H1 (cell line): ENCODE measurements around the gene PTPRT. TPM values are rescaled to one million over a fixed set of nuclear protein-coding genes. Genes with fewer than 3 reads are reported as not detected.

Experiments used
- CTCF ChIA-PET: fragments of 300-600 bp; sonication (Branson Sonifier 250); formaldehyde crosslinking; loops from one replicate; lab custom pipeline; 2021; ENCODE audit not compliant: partially characterized antibody; lab: Charles Lee
- POLR2A ChIA-PET: fragments of 300-600 bp; sonication (Branson Sonifier 250); formaldehyde crosslinking; loops from one replicate; lab custom pipeline; 2021; ENCODE audit warnings: inconsistent platforms; ENCODE audit not compliant: partially characterized antibody; lab: Charles Lee
- DNase-seq, 2 experiments: peaks; one replicate each; pipeline versions ENCODE4 v3.0.0 to v3.0.0-alpha.2; 2010 to 2022; ENCODE audit warnings: low spot score in 2 of 2, low read depth in 1 of 2, mixed read lengths in 1 of 2
- FAIRE-seq: peaks from 2 replicates; lab custom pipeline; 2011; peaks lifted over from hg19 to GRCh38; lab: Jason Lieb, UNC
- H2AFZ ChIP-seq: 2 replicates; pipeline ENCODE4 v1.8.1; 2012; ENCODE audit warnings: low read length, inconsistent platforms
- H2AK5ac ChIP-seq: 2 replicates; pipeline ENCODE4 v1.6.1; 2013; ENCODE audit warnings: low read depth, low read length
- H2BK120ac ChIP-seq: replicated peaks from 2 replicates; pipeline ENCODE3; 2013; ENCODE audit warnings: low read depth, low read length, inconsistent platforms
- H2BK12ac ChIP-seq: 2 replicates; pipeline ENCODE4 v1.6.1; 2013; ENCODE audit warnings: low read depth, low read length
- H2BK15ac ChIP-seq: 2 replicates; pipeline ENCODE4 v1.6.1; 2013; ENCODE audit warnings: low read length
- H2BK20ac ChIP-seq: 2 replicates; pipeline ENCODE4 v1.6.1; 2013; ENCODE audit warnings: low read length
- H2BK5ac ChIP-seq: 2 replicates; pipeline ENCODE4 v1.6.1; 2013; ENCODE audit warnings: low read depth, low read length
- H3K14ac ChIP-seq: 2 replicates; pipeline ENCODE4 v1.6.1; 2013; ENCODE audit warnings: inconsistent platforms; ENCODE audit not compliant: insufficient read length
- H3K18ac ChIP-seq: 2 replicates; pipeline ENCODE4 v1.6.1; 2013; ENCODE audit warnings: low read length; ENCODE audit errors: extremely low read depth
- H3K23ac ChIP-seq: 2 replicates; pipeline ENCODE4 v1.6.1; 2013; ENCODE audit warnings: inconsistent platforms; ENCODE audit not compliant: insufficient read length
- H3K23me2 ChIP-seq: 2 replicates; pipeline ENCODE4 v1.6.1; 2013; ENCODE audit warnings: low read depth, low read length
- H3K27ac ChIP-seq: 2 replicates; pipeline ENCODE4 v1.6.1; 2011; ENCODE audit warnings: low read depth, low read length, inconsistent platforms
- H3K27me3 ChIP-seq, 4 experiments: replicated peaks in 1 of 4; 1 replicate in 1 of 4; 2 replicates in 3 of 4; pipeline versions ENCODE4 v1.6.1 to v1.8.1; 2011 to 2013; ENCODE audit warnings: low read length in 3 of 4, mild to moderate bottlenecking in 3 of 4, inconsistent platforms in 2 of 4, mixed read lengths in 2 of 4, moderate library complexity in 1 of 4; ENCODE audit not compliant: control insufficient read depth in 3 of 4, insufficient read depth in 3 of 4; ENCODE audit errors: extremely low read depth in 1 of 4
- H3K36me3 ChIP-seq, 4 experiments: 2 replicates each; pipeline versions ENCODE4 v1.6.1 to v1.8.1; 2011 to 2013; ENCODE audit warnings: mild to moderate bottlenecking in 4 of 4, low read length in 3 of 4, moderate library complexity in 2 of 4, control low read depth in 1 of 4, inconsistent platforms in 1 of 4; ENCODE audit not compliant: insufficient read depth in 4 of 4, control insufficient read depth in 2 of 4
- H3K4ac ChIP-seq: replicated peaks from 2 replicates; pipeline ENCODE3; 2013; ENCODE audit warnings: low read length, low read depth, mixed read lengths, inconsistent platforms; ENCODE audit not compliant: insufficient read length
- H3K4me1 ChIP-seq, 4 experiments: replicated peaks in 1 of 4; 1 replicate in 1 of 4; 2 replicates in 3 of 4; pipeline versions ENCODE4 v1.6.1 to v1.8.1; 2011 to 2013; ENCODE audit warnings: low read length in 3 of 4, inconsistent platforms in 2 of 4, mixed read lengths in 1 of 4; ENCODE audit not compliant: insufficient read depth in 4 of 4, control insufficient read depth in 3 of 4
- H3K4me2 ChIP-seq, 2 experiments: 2 replicates each; pipeline versions ENCODE4 v1.6.1 to v1.8.1; 2011 to 2013; ENCODE audit warnings: low read depth in 2 of 2, low read length in 2 of 2, control low read depth in 1 of 2, inconsistent platforms in 1 of 2, mild to moderate bottlenecking in 1 of 2; ENCODE audit not compliant: insufficient read depth in 1 of 2
- H3K4me3 ChIP-seq, 4 experiments: fragments of 200-600, 300-600 bp in 1 of 4; sonication (generic), shearing (Covaris generic), sonication (Bioruptor Twin) in 1 of 4; 2 replicates each; pipeline versions ENCODE4 v1.5.1 to v1.8.1; 2011 to 2016; ENCODE audit warnings: low read length in 4 of 4, low read depth in 3 of 4, control low read depth in 2 of 4, inconsistent platforms in 2 of 4, mild to moderate bottlenecking in 2 of 4, mixed read lengths in 1 of 4, moderate library complexity in 1 of 4; ENCODE audit not compliant: insufficient read depth in 2 of 4; ENCODE audit errors: extremely low read depth in 1 of 4
- H3K56ac ChIP-seq: replicated peaks from 2 replicates; pipeline ENCODE3; 2013; ENCODE audit warnings: low read depth, mild to moderate bottlenecking, mixed read lengths, low read length, inconsistent platforms; ENCODE audit not compliant: insufficient read length
- H3K79me1 ChIP-seq: 2 replicates; pipeline ENCODE4 v1.6.1; 2013; ENCODE audit warnings: low read depth, low read length, control low read depth
- H3K79me2 ChIP-seq, 2 experiments: 2 replicates each; pipeline versions ENCODE4 v1.6.1 to v1.8.1; 2012 to 2013; ENCODE audit warnings: low read length in 2 of 2, mild to moderate bottlenecking in 2 of 2, inconsistent platforms in 1 of 2; ENCODE audit not compliant: insufficient read depth in 2 of 2, control insufficient read depth in 1 of 2
- H3K9ac ChIP-seq, 4 experiments: replicated peaks in 1 of 4; 1 replicate in 1 of 4; 2 replicates in 3 of 4; pipeline versions ENCODE4 v1.6.1 to v1.8.1; 2011 to 2013; ENCODE audit warnings: low read depth in 3 of 4, low read length in 3 of 4, control low read depth in 2 of 4, mild to moderate bottlenecking in 2 of 4, moderate library complexity in 2 of 4, inconsistent platforms in 1 of 4; ENCODE audit errors: extremely low read depth in 1 of 4
- H3K9me3 ChIP-seq, 2 experiments: 2 replicates each; pipeline versions ENCODE4 v1.6.1 to v1.8.1; 2012 to 2013; ENCODE audit warnings: mild to moderate bottlenecking in 2 of 2, moderate library complexity in 2 of 2, control low read depth in 1 of 2, inconsistent platforms in 1 of 2, low read depth in 1 of 2, low read length in 1 of 2, mixed read lengths in 1 of 2; ENCODE audit not compliant: insufficient read depth in 2 of 2
- H4K20me1 ChIP-seq, 2 experiments: replicated peaks in 1 of 2; 2 replicates each; pipeline versions ENCODE3 to v1.8.1; 2011 to 2013; ENCODE audit warnings: inconsistent platforms in 2 of 2, low read length in 2 of 2, mild to moderate bottlenecking in 1 of 2; ENCODE audit not compliant: insufficient read depth in 2 of 2, control insufficient read depth in 1 of 2
- H4K5ac ChIP-seq: 2 replicates; pipeline ENCODE4 v1.6.1; 2013; ENCODE audit warnings: low read length, low read depth, mixed read lengths, inconsistent platforms; ENCODE audit not compliant: insufficient read length
- H4K8ac ChIP-seq: 2 replicates; pipeline ENCODE4 v1.8.0; 2013; ENCODE audit warnings: mild to moderate bottlenecking, moderate library complexity, low read length, inconsistent platforms; ENCODE audit not compliant: insufficient read depth; ENCODE audit errors: extremely low read depth
- H4K91ac ChIP-seq: replicated peaks from 2 replicates; pipeline ENCODE3; 2013; ENCODE audit warnings: low read length, mixed read lengths, inconsistent platforms; ENCODE audit not compliant: insufficient read length
- EP300 ChIP-seq, 2 experiments: IDR thresholded peaks; 1 replicate in 1 of 2; 2 replicates in 1 of 2; pipeline ENCODE4 v1.6.1; 2011 to 2012; ENCODE audit warnings: low read depth in 2 of 2, low read length in 2 of 2, mild to moderate bottlenecking in 2 of 2, borderline replicate concordance in 1 of 2, inconsistent platforms in 1 of 2, moderate library complexity in 1 of 2
- JUN ChIP-seq: IDR thresholded peaks from 2 replicates; pipeline ENCODE4 v1.6.1; 2011; ENCODE audit warnings: low read depth, mild to moderate bottlenecking, improper control_type of control experiment, low read length
- RNF2 ChIP-seq: fragments of 200-900, 300-1000 bp; sonication (generic); IDR thresholded peaks from 2 replicates; pipeline ENCODE4 v1.7.1; 2016; ENCODE audit warnings: borderline replicate concordance, low read depth, mild to moderate bottlenecking, antibody characterized with exemption, low read length; ENCODE audit not compliant: poor library complexity, severe bottlenecking; ENCODE audit errors: missing control alignments
- SIX5 ChIP-seq: IDR thresholded peaks from 2 replicates; pipeline ENCODE4 v1.6.1; 2011; ENCODE audit warnings: mild to moderate bottlenecking, low read depth, low read length
- SP1 ChIP-seq: IDR thresholded peaks from 2 replicates; pipeline ENCODE4 v1.6.1; 2011; ENCODE audit warnings: low read depth, low read length
- TAF7 ChIP-seq: optimal IDR thresholded peaks from 2 replicates; pipeline ENCODE3; 2011; ENCODE audit warnings: low read depth, mild to moderate bottlenecking, inconsistent platforms, low read length, moderate library complexity, borderline replicate concordance
- TCF12 ChIP-seq: IDR thresholded peaks from 2 replicates; pipeline ENCODE4 v1.6.1; 2011; ENCODE audit warnings: low read depth, mild to moderate bottlenecking, low read length
- WGBS, 2 experiments: shearing (Covaris generic) in 1 of 2; methylation state at CpG; one replicate each; pipeline versions ENCODE4 v1.1.6 to v1.1.7; 2013 to 2015; ENCODE audit warnings: low lambda C conversion rate in 2 of 2, mixed read lengths in 2 of 2, inconsistent platforms in 1 of 2, low coverage in 1 of 2, missing lambda C conversion rate in 1 of 2; ENCODE audit not compliant: insufficient replicate concordance in 2 of 2, insufficient coverage in 1 of 2, insufficient read length in 1 of 2; ENCODE audit errors: extremely low coverage in 1 of 2, missing lambda C conversion rate in 1 of 2; 5-methylcytosine and 5-hydroxymethylcytosine counted together
- polyA plus RNA-seq, 7 experiments: library from polyadenylated mRNA; depleted of rRNA in 3 of 7; stranded (reverse) in 5 of 7; unstranded in 2 of 7; fragments of >200 nt in 5 of 7; fragments of 200-250 nt in 2 of 7; gene quantifications; 1 replicate in 5 of 7; 2 replicates in 1 of 7; 4 replicates in 1 of 7; pipeline versions ENCODE4 v1.2.1 to v1.2.3, GENCODE V29; 2011 to 2013; ENCODE audit warnings: missing spikeins in 2 of 7, mixed read lengths in 2 of 7
- total RNA-seq: library from RNA; stranded (reverse); fragmentation: NEBNext Ultra II Directional; extraction: Animal tissue kit (Norgen Biotek cat#: 25700); gene quantifications from 2 replicates; pipeline ENCODE4 v1.2.1, GENCODE V29; 2021
- TF ChIP-seq, protein P1 (sequence below), 3 experiments: IDR thresholded peaks; 1 replicate in 2 of 3; 2 replicates in 1 of 3; pipeline versions ENCODE4 v1.5.1 to v1.6.1; 2011; ENCODE audit warnings: low read length in 3 of 3, mild to moderate bottlenecking in 3 of 3, inconsistent platforms in 2 of 3, low read depth in 1 of 3, moderate library complexity in 1 of 3; ENCODE audit not compliant: insufficient read depth in 1 of 3; ENCODE audit errors: control extremely low read depth in 1 of 3
- TF ChIP-seq, protein P2 (sequence below): IDR thresholded peaks from 2 replicates; pipeline ENCODE4 v1.6.1; 2011; ENCODE audit warnings: low read length, improper control_type of control experiment

The PTPRT gene
- total and polyA plus RNA-seq, 2 of the 8 experiments (the other 6 are each of a cell fraction or from before 2014, with no cell fraction given): 0.33 to 1.8 TPM

DNA sequence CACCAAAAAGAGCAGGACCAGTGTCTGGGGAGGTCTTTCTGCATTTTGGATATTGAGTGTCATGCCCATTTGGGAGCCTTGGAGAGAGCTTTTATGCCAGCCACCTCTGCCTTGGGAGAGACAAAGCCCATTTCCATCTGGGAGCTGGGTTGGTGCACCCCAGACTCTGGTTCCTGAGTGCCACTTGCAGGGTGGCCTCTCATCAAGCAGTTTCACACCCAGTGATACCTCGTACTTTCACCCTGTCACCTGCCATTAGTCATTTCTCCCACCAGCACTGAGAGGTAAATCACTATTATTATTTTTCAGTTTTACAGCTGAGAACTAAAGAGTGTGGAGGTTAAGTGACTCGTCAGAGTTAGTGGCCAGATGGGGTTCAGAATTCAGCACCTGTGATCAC, 94.7 kb downstream of the PTPRT start:
- Histone ChIP-seq H3K23me2 (no peaks in the 10 kb centered on the region; the same call in 1 of the 2 replicates), H2AFZ (no peak overlapping the region), H3K79me2 (no peaks in the 10 kb centered on the region; a peak in 1 of 4 replicates), H2BK20ac (no peak overlapping the region), H3K23ac (no peak overlapping the region), H3K27ac (no peak overlapping the region), H3K9me3 (no peaks in the 10 kb centered on the region; a peak in 1 of 4 replicates), H3K4me3 (no peak overlapping the region), H3K9ac (no peak overlapping the region), H3K4me1 (peaks cover 0 to 5% (median 4%) of the 10 kb centered on the region in 4 experiments; a peak in 4 of 7 replicates), H2AK5ac (no peak overlapping the region), H4K20me1 (no peaks in the 10 kb centered on the region), H4K5ac (no peak overlapping the region), H3K56ac (no peak overlapping the region), H4K8ac (no peak overlapping the region), H2BK5ac (no peak overlapping the region), H3K4me2 (no peak overlapping the region), H3K4ac (no peak overlapping the region), H3K14ac (no peak overlapping the region), H3K27me3 (no peaks in the 10 kb centered on the region), H2BK15ac (no peak overlapping the region), H4K91ac (no peak overlapping the region), H3K18ac (no peak overlapping the region), H3K79me1 (no peaks in the 10 kb centered on the region), H2BK120ac (no peak overlapping the region), H3K36me3 (no peaks in the 10 kb centered on the region), H2BK12ac (no peak overlapping the region)
- 96% methylated on average over 2 of the region's 2 CpGs; no CpG with 5 or more reads in 1 of the 2 experiments for WGBS, 2 experiments
- ChIA-PET POLR2A (no interaction called here), CTCF (interaction anchor here (1.9 kb wide), 1 partner anchor 13 kb away, joined by 4 read pairs; no protein-coding TSS in a partner anchor)
- no peak for FAIRE-seq
- DNase-seq: no peak
- TF ChIP-seq SP1 (no peak), RNF2 (no peak), TAF7 (no peak), TCF12 (no peak), EP300 (IDR thresholded peaks at IDR 0.05; ENCODE audit: borderline replicate concordance in 1 of 2, low read depth in 2 of 2, low read length in 2 of 2) (no peak), SIX5 (no peak), JUN (no peak)
- TF ChIP-seq, protein P1, sequence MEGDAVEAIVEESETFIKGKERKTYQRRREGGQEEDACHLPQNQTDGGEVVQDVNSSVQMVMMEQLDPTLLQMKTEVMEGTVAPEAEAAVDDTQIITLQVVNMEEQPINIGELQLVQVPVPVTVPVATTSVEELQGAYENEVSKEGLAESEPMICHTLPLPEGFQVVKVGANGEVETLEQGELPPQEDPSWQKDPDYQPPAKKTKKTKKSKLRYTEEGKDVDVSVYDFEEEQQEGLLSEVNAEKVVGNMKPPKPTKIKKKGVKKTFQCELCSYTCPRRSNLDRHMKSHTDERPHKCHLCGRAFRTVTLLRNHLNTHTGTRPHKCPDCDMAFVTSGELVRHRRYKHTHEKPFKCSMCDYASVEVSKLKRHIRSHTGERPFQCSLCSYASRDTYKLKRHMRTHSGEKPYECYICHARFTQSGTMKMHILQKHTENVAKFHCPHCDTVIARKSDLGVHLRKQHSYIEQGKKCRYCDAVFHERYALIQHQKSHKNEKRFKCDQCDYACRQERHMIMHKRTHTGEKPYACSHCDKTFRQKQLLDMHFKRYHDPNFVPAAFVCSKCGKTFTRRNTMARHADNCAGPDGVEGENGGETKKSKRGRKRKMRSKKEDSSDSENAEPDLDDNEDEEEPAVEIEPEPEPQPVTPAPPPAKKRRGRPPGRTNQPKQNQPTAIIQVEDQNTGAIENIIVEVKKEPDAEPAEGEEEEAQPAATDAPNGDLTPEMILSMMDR (IDR thresholded peaks at IDR 0.05; ENCODE audit: control extremely low read depth in 1 of 3, insufficient read depth in 1 of 3, low read depth in 1 of 3, low read length in 3 of 3): no peak
- TF ChIP-seq, protein P2, sequence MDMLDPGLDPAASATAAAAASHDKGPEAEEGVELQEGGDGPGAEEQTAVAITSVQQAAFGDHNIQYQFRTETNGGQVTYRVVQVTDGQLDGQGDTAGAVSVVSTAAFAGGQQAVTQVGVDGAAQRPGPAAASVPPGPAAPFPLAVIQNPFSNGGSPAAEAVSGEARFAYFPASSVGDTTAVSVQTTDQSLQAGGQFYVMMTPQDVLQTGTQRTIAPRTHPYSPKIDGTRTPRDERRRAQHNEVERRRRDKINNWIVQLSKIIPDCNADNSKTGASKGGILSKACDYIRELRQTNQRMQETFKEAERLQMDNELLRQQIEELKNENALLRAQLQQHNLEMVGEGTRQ: no peak
